A549 (cell line): ENCODE data around the gene RPS25. TPM values are rescaled to one million over a fixed set of nuclear protein-coding genes. Genes with fewer than 3 reads are reported as not detected.

Experiments used
- ATAC-seq, 2 experiments: fragments of 200-7000 bp in 1 of 2; fragments of >200 bp in 1 of 2; cut with Nextera tagmentation in 1 of 2; cut with Tn5 transposase in 1 of 2; 3 replicates each; pipeline versions ENCODE4 v1.8.0 to v1.9.1; 2018 to 2020; ENCODE audit warnings: mild to moderate bottlenecking in 1 of 2, moderate library complexity in 1 of 2
- CTCF ChIA-PET: fragments of 300-600 bp; sonication (Branson Sonifier 250); formaldehyde crosslinking; extraction: SDS; loops from one replicate; lab custom pipeline; 2021; ENCODE audit warnings: antibody characterized with exemption, inconsistent platforms; lab: Yijun Ruan, JAX
- POLR2A ChIA-PET: fragments of 350-600 bp; formaldehyde crosslinking; extraction: SDS; loops from one replicate; lab custom pipeline; 2021; ENCODE audit warnings: antibody characterized with exemption, inconsistent platforms; lab: Yijun Ruan, JAX
- DNase-seq, 2 experiments: peaks; one replicate each; pipeline versions ENCODE4 v3.0.0 to v3.0.0-alpha.2; 2011 to 2016; ENCODE audit warnings: low read depth in 1 of 2, low spot score in 1 of 2
- FAIRE-seq: peaks from 2 replicates; lab custom pipeline; 2011; peaks lifted over from hg19 to GRCh38; lab: Jason Lieb, UNC
- H3K27ac ChIP-seq, 2 experiments: fragments of >200 bp; sonication (Bioruptor Twin); formaldehyde crosslinking; 3 replicates each; pipeline ENCODE4 v1.5.1; 2016 to 2017
- H3K4me1 ChIP-seq: fragments of >200 bp; sonication (Bioruptor Twin); formaldehyde crosslinking; 3 replicates; pipeline ENCODE4 v1.6.1; 2016
- H3K4me2 ChIP-seq: fragments of >200 bp; sonication (Bioruptor Twin); formaldehyde crosslinking; 3 replicates; pipeline ENCODE4 v1.6.1; 2016
- H3K4me3 ChIP-seq: fragments of >200 bp; sonication (Bioruptor Twin); formaldehyde crosslinking; 3 replicates; pipeline ENCODE4 v1.5.1; 2016
- H3K9me3 ChIP-seq: fragments of >200 bp; sonication (Bioruptor Twin); formaldehyde crosslinking; 3 replicates; pipeline ENCODE4 v1.6.1; 2016
- EHMT2 ChIP-seq: fragments of 200-600 bp; sonication (generic); IDR thresholded peaks from 2 replicates; pipeline ENCODE4 v1.6.1; 2016; ENCODE audit warnings: antibody characterized with exemption, low read depth, mild to moderate bottlenecking, moderate library complexity
- EP300 ChIP-seq, 2 experiments: fragments of >200 bp; sonication (Bioruptor Twin); formaldehyde crosslinking; IDR thresholded peaks; 2 replicates in 1 of 2; 3 replicates in 1 of 2; pipeline ENCODE4 v1.6.1; 2016 to 2017
- ESRRA ChIP-seq: fragments of 150-350 bp; IDR thresholded peaks from 2 replicates; pipeline ENCODE4 v1.6.1; 2014; ENCODE audit warnings: mild to moderate bottlenecking, low read length, borderline replicate concordance
- FOSL2 ChIP-seq, 2 experiments: fragments of 450-650 bp in 1 of 2; fragments of >200 bp in 1 of 2; sonication (Bioruptor Twin) in 1 of 2; formaldehyde crosslinking; IDR thresholded peaks; 2 replicates each; pipeline versions ENCODE4 v1.5.0 to v1.6.1; 2016 to 2020; ENCODE audit warnings: mild to moderate bottlenecking in 1 of 2, moderate library complexity in 1 of 2
- FOXS1 ChIP-seq: fragments of 250-450 bp; sonication (Bioruptor Pico); IDR thresholded peaks from 2 replicates; pipeline ENCODE4 v1.5.0; 2020; ENCODE audit warnings: mild to moderate bottlenecking, moderate library complexity
- JUNB ChIP-seq: fragments of >200 bp; sonication (Bioruptor Twin); formaldehyde crosslinking; IDR thresholded peaks from 2 replicates; pipeline ENCODE4 v1.6.1; 2016
- KDM1A ChIP-seq: fragments of 200-600 bp; sonication (generic); IDR thresholded peaks from 2 replicates; pipeline ENCODE4 v1.6.1; 2016; ENCODE audit warnings: low read depth, mild to moderate bottlenecking
- NFE2L2 ChIP-seq: fragments of 150-350 bp; conservative IDR thresholded peaks from 2 replicates; pipeline ENCODE4 v1.6.1; 2014; ENCODE audit warnings: low read length
- NR3C1 ChIP-seq: fragments of >200 bp; sonication (Bioruptor Twin); formaldehyde crosslinking; IDR thresholded peaks from 3 replicates; pipeline ENCODE4 v1.6.1; 2017
- PHF8 ChIP-seq: fragments of 200-600 bp; sonication (generic); IDR thresholded peaks from 2 replicates; pipeline ENCODE4 v1.6.1; 2016; ENCODE audit warnings: low read depth, mild to moderate bottlenecking, antibody characterized with exemption, moderate library complexity, borderline replicate concordance
- POLR2A ChIP-seq: IDR thresholded peaks from 2 replicates; pipeline ENCODE4 v1.6.1; 2012; ENCODE audit warnings: mild to moderate bottlenecking, low read length
- RFX5 ChIP-seq: fragments of 450-650 bp; IDR thresholded peaks from 2 replicates; pipeline ENCODE4 v1.7.1; 2014; ENCODE audit warnings: antibody characterized with exemption, mild to moderate bottlenecking, moderate library complexity
- RNF2 ChIP-seq: fragments of 200-600 bp; sonication (generic); IDR thresholded peaks from 2 replicates; pipeline ENCODE4 v1.6.1; 2016; ENCODE audit warnings: low read depth, mild to moderate bottlenecking, antibody characterized with exemption, moderate library complexity, borderline replicate concordance
- SMC3 ChIP-seq: fragments of >200 bp; sonication (Bioruptor Twin); formaldehyde crosslinking; IDR thresholded peaks from 3 replicates; pipeline ENCODE4 v1.6.1; 2018; ENCODE audit warnings: inconsistent platforms
- SREBF2 ChIP-seq: fragments of 450-650 bp; IDR thresholded peaks from 2 replicates; pipeline ENCODE4 v1.6.1; 2014; ENCODE audit warnings: mild to moderate bottlenecking, moderate library complexity
- WGBS: methylation state at CpG from one replicate; pipeline ENCODE4 v1.1.6; 2017; ENCODE audit errors: missing lambda C conversion rate; 5-methylcytosine and 5-hydroxymethylcytosine counted together
- polyA plus RNA-seq, 4 experiments: library from polyadenylated mRNA; depleted of rRNA in 3 of 4; stranded (reverse); fragments of >200 nt; fragmentation: RNase III in 1 of 4; extraction: RNeasy Plus Mini Kit Qiagen cat#74134 plus additional on column Dnase treatment in 1 of 4; gene quantifications; 2 replicates in 3 of 4; 3 replicates in 1 of 4; pipeline ENCODE4 v1.2.3, GENCODE V29; 2011 to 2017
- TF ChIP-seq, protein P1 (sequence below): fragments of 250-450 bp; sonication (Bioruptor Pico); IDR thresholded peaks from 2 replicates; pipeline ENCODE4 v1.5.0; 2020; ENCODE audit warnings: low read depth, mild to moderate bottlenecking, moderate library complexity
- TF ChIP-seq, protein P2 (sequence below): IDR thresholded peaks from 2 replicates; pipeline ENCODE4 v1.6.1; 2012
- TF ChIP-seq, protein P3 (sequence below): IDR thresholded peaks from 2 replicates; pipeline ENCODE4 v1.6.1; 2012
- TF ChIP-seq, protein P4 (sequence below): fragments of >200 bp; sonication (Bioruptor Twin); formaldehyde crosslinking; IDR thresholded peaks from 3 replicates; pipeline ENCODE4 v1.6.1; 2016
- TF ChIP-seq, protein P5 (sequence below): fragments of >200 bp; sonication (Bioruptor Twin); formaldehyde crosslinking; IDR thresholded peaks from 3 replicates; pipeline ENCODE4 v1.5.1; 2016
- TF ChIP-seq, protein P6 (sequence below): fragments of >200 bp; sonication (Bioruptor Twin); formaldehyde crosslinking; IDR thresholded peaks from 2 replicates; pipeline ENCODE4 v1.6.1; 2016
- TF ChIP-seq, protein P7 (sequence below): IDR thresholded peaks from 2 replicates; pipeline ENCODE4 v1.6.1; 2012; ENCODE audit warnings: low read depth, borderline replicate concordance

The RPS25 gene
- polyA plus RNA-seq, 2 of the 4 experiments (the other 2 are of a cell fraction): 844 to 1,517 TPM

DNA sequence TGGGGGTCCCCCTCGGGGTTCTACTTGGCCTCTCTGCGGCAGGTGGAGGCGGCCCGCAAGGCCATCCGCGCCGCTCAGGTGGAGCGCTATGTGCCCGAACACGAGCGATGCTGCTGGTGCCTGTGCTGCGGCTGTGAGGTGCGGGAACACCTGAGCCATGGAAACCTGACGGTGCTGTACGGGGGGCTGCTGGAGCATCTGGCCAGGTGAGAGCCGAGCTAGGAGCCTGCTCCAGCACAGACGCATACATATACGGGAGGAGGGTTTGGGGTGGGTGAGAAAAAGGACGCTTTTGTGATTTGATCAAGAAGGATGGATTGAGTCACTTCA lies 19.8 kb downstream of the RPS25 start:
- peak overlapping the region; percentile 97 for H3K4me3 ChIP-seq
- ATAC-seq (peak; percentile 54 to 57; a peak in 5 of 6 replicates), DNase-seq (no peak), FAIRE-seq (no peak)
- H3K4me2 ChIP-seq: peak overlapping the region; percentile 99
- WGBS: 0% methylated on average over 6 of the region's 19 CpGs
- H3K4me1 ChIP-seq: peaks cover 28% of the 10 kb centered on the region
- POLR2A ChIA-PET: interaction anchor here (0.9 to 2.3 kb wide), 2 partner anchors 18 to 20 kb away, joined by 4 to 10 read pairs; partner anchors contain the start of genes RPS25 and TRAPPC4
- CTCF ChIA-PET: interaction anchor here (1.2 to 1.4 kb wide), 3 partner anchors 33 to 58 kb away, joined by 3 to 5 read pairs (median 4); partner anchors contain the start of gene UPK2
- no peaks in the 10 kb centered on the region for H3K9me3 ChIP-seq
- peak overlapping the region; percentile 88 to 96 for H3K27ac ChIP-seq
- TF ChIP-seq PHF8 (no peak), NR3C1 (no peak), NFE2L2 (no peak), RNF2 (no peak), KDM1A (no peak), FOXS1 (CRISPR knock-in tag) (no peak), RFX5 (no peak), FOSL2 (IDR thresholded peaks at IDR 0.05) (no peak), FOSL2 (CRISPR knock-in tag; IDR thresholded peaks at IDR 0.05) (no peak), SMC3 (no peak)
- TF ChIP-seq, protein P1, sequence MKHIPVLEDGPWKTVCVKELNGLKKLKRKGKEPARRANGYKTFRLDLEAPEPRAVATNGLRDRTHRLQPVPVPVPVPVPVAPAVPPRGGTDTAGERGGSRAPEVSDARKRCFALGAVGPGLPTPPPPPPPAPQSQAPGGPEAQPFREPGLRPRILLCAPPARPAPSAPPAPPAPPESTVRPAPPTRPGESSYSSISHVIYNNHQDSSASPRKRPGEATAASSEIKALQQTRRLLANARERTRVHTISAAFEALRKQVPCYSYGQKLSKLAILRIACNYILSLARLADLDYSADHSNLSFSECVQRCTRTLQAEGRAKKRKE (CRISPR knock-in tag): no peak
- TF ChIP-seq, protein P2, sequence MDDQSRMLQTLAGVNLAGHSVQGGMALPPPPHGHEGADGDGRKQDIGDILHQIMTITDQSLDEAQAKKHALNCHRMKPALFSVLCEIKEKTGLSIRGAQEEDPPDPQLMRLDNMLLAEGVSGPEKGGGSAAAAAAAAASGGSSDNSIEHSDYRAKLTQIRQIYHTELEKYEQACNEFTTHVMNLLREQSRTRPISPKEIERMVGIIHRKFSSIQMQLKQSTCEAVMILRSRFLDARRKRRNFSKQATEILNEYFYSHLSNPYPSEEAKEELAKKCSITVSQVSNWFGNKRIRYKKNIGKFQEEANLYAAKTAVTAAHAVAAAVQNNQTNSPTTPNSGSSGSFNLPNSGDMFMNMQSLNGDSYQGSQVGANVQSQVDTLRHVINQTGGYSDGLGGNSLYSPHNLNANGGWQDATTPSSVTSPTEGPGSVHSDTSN: no peak
- TF ChIP-seq, protein P3, sequence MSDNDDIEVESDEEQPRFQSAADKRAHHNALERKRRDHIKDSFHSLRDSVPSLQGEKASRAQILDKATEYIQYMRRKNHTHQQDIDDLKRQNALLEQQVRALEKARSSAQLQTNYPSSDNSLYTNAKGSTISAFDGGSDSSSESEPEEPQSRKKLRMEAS: no peak
- TF ChIP-seq, protein P4, sequence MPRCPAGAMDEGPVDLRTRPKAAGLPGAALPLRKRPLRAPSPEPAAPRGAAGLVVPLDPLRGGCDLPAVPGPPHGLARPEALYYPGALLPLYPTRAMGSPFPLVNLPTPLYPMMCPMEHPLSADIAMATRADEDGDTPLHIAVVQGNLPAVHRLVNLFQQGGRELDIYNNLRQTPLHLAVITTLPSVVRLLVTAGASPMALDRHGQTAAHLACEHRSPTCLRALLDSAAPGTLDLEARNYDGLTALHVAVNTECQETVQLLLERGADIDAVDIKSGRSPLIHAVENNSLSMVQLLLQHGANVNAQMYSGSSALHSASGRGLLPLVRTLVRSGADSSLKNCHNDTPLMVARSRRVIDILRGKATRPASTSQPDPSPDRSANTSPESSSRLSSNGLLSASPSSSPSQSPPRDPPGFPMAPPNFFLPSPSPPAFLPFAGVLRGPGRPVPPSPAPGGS: no peak
- TF ChIP-seq, protein P5, sequence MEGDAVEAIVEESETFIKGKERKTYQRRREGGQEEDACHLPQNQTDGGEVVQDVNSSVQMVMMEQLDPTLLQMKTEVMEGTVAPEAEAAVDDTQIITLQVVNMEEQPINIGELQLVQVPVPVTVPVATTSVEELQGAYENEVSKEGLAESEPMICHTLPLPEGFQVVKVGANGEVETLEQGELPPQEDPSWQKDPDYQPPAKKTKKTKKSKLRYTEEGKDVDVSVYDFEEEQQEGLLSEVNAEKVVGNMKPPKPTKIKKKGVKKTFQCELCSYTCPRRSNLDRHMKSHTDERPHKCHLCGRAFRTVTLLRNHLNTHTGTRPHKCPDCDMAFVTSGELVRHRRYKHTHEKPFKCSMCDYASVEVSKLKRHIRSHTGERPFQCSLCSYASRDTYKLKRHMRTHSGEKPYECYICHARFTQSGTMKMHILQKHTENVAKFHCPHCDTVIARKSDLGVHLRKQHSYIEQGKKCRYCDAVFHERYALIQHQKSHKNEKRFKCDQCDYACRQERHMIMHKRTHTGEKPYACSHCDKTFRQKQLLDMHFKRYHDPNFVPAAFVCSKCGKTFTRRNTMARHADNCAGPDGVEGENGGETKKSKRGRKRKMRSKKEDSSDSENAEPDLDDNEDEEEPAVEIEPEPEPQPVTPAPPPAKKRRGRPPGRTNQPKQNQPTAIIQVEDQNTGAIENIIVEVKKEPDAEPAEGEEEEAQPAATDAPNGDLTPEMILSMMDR: no peak
- TF ChIP-seq, protein P6, sequence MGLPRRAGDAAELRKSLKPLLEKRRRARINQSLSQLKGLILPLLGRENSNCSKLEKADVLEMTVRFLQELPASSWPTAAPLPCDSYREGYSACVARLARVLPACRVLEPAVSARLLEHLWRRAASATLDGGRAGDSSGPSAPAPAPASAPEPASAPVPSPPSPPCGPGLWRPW: no peak

DNA sequence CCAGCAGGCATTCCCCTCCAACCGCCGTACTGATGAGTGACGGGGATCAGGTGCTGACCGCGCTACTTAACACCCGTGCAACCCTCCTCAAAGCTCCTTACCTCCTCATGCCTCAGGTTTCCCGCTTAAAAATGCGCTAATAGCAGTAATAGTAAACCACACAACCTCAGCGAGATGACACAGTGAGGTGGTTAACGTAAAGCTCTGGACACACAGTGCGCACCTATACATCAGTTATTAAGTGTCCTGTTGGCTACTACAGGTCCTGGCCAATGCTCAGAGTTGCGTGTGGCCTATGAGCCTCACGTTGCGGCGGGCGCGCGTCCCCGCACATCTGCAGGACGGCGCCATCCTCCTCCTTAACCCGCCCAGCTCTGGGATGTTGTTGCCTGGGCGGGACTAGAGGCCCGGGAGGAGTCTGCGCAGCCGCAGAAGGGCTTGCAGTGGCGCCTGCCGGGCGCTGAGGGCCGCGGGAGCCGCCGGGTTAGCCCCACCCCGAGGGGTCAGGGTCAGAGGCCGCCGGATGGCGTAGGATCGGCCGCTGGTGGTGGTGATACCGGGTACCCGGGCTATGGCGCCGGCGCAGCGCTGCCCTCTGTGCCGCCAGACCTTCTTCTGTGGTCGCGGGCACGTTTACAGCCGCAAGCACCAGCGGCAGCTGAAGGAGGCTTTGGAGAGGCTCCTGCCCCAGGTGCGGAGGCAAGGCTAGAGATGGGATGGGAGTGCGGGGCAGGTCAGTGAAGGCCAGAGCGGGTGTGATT lies 20.3 kb downstream of the RPS25 start, which contains the start of gene CENATAC:
CENATAC (plus strand) TSS at position 512 of the 761 bp plus-strand sequence; CDS start at position 572, 60 bp downstream.
- DNase-seq: peak; percentile 86 to 92
- Histone ChIP-seq H3K4me2 (peak within 1 kb of the TSS; percentile 99), H3K27ac (peak within 1 kb of the TSS; percentile 88 to 96), H3K4me3 (peak within 1 kb of the TSS; percentile 97)
- no peak for TF ChIP-seq EHMT2
- no peak for TF ChIP-seq ESRRA
- peak; percentile 92 for TF ChIP-seq POLR2A
- TF ChIP-seq JUNB: no peak
- TF ChIP-seq, protein P3: peak; percentile 76; the same call in 1 of the 2 replicates
- TF ChIP-seq SREBF2: no peak
- TF ChIP-seq, protein P4: peak; percentile 62; the same call in 2 of the 3 replicates
- TF ChIP-seq, protein P5: no peak
- peak; percentile 32; the same call in 1 of the 2 replicates for TF ChIP-seq PHF8
- no peak for TF ChIP-seq EP300 (IDR thresholded peaks at IDR 0.05)
- TF ChIP-seq, protein P7, sequence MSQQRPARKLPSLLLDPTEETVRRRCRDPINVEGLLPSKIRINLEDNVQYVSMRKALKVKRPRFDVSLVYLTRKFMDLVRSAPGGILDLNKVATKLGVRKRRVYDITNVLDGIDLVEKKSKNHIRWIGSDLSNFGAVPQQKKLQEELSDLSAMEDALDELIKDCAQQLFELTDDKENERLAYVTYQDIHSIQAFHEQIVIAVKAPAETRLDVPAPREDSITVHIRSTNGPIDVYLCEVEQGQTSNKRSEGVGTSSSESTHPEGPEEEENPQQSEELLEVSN: peak; percentile 82
- TF ChIP-seq, all 56 proteins: peak for 5
- Histone ChIP-seq H3K4me1 (peaks cover 28% of the 10 kb centered on the region), H3K9me3 (no peaks in the 10 kb centered on the region)
- 4% methylated on average over 10 of the region's 54 CpGs for WGBS
- ATAC-seq (peak; percentile 95 to 98), FAIRE-seq (no peak)
- CTCF ChIA-PET: interaction anchor here (1.2 to 1.4 kb wide), 2 partner anchors 34 to 59 kb away, joined by 4 to 5 read pairs; no protein-coding TSS in a partner anchor
- POLR2A ChIA-PET: interaction anchor here (0.6 to 2.3 kb wide), 2 partner anchors 21 to 103 kb away, joined by 3 to 10 read pairs; partner anchors contain the start of genes RPS25 and TRAPPC4
